ENCODE results near the gene SPATA20.

DNA sequence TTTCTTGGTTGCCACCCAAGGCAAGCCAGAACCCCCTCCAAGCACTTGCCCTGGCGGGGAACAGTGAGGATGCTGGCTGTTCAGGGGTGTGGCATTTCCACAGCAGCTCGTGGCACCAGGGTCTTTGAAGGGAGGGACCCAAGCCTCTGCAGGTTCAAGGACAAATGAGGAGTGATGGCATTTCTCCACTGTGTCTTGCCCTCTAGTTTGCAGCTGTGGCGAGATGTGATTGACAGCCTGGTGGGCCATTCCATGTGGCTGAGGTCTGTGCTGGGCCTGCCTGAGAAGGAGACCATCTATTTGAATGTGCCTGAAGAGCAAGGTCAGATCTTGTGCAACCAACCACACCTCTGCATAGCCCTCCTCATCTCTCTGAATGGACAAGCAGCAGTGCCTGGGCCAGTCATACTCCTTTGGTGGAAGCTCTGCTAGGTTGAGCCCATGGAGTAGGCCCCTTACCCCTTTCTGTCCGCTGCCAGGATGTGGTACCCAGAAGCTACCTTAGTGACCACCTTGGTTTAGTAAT is 19.0 kb upstream of the SPATA20 start:
- TF ChIP-seq GABPA (IDR thresholded peaks at IDR 0.05; ENCODE audit: borderline replicate concordance, insufficient read depth, low read length) (no peak), SIN3A (conservative IDR thresholded peaks at IDR 0.05 in 1 of 2, IDR thresholded peaks at IDR 0.05 in 1 of 2; ENCODE audit: low read depth in 1 of 2, low read length in 2 of 2) (no peak), POLR2A (IDR thresholded peaks at IDR 0.05; ENCODE audit: control extremely low read depth in 1 of 2, low read depth in 2 of 2, low read length in 2 of 2) (no peak), RFX5 (IDR thresholded peaks at IDR 0.05; ENCODE audit: borderline replicate concordance, low read depth, low read length) (no peak), RAD21 (IDR thresholded peaks at IDR 0.05 in 1 of 2, conservative IDR thresholded peaks at IDR 0.05 in 1 of 2; ENCODE audit: low read depth in 2 of 2, low read length in 2 of 2) (no peak), CREB1 (IDR thresholded peaks at IDR 0.05) (no peak)
- TF ChIP-seq, protein P1, sequence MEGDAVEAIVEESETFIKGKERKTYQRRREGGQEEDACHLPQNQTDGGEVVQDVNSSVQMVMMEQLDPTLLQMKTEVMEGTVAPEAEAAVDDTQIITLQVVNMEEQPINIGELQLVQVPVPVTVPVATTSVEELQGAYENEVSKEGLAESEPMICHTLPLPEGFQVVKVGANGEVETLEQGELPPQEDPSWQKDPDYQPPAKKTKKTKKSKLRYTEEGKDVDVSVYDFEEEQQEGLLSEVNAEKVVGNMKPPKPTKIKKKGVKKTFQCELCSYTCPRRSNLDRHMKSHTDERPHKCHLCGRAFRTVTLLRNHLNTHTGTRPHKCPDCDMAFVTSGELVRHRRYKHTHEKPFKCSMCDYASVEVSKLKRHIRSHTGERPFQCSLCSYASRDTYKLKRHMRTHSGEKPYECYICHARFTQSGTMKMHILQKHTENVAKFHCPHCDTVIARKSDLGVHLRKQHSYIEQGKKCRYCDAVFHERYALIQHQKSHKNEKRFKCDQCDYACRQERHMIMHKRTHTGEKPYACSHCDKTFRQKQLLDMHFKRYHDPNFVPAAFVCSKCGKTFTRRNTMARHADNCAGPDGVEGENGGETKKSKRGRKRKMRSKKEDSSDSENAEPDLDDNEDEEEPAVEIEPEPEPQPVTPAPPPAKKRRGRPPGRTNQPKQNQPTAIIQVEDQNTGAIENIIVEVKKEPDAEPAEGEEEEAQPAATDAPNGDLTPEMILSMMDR (IDR thresholded peaks at IDR 0.05; ENCODE audit: control extremely low read depth in 1 of 3, insufficient read depth in 1 of 3, low read depth in 1 of 3, low read length in 3 of 3): no peak
- TF ChIP-seq, protein P2, sequence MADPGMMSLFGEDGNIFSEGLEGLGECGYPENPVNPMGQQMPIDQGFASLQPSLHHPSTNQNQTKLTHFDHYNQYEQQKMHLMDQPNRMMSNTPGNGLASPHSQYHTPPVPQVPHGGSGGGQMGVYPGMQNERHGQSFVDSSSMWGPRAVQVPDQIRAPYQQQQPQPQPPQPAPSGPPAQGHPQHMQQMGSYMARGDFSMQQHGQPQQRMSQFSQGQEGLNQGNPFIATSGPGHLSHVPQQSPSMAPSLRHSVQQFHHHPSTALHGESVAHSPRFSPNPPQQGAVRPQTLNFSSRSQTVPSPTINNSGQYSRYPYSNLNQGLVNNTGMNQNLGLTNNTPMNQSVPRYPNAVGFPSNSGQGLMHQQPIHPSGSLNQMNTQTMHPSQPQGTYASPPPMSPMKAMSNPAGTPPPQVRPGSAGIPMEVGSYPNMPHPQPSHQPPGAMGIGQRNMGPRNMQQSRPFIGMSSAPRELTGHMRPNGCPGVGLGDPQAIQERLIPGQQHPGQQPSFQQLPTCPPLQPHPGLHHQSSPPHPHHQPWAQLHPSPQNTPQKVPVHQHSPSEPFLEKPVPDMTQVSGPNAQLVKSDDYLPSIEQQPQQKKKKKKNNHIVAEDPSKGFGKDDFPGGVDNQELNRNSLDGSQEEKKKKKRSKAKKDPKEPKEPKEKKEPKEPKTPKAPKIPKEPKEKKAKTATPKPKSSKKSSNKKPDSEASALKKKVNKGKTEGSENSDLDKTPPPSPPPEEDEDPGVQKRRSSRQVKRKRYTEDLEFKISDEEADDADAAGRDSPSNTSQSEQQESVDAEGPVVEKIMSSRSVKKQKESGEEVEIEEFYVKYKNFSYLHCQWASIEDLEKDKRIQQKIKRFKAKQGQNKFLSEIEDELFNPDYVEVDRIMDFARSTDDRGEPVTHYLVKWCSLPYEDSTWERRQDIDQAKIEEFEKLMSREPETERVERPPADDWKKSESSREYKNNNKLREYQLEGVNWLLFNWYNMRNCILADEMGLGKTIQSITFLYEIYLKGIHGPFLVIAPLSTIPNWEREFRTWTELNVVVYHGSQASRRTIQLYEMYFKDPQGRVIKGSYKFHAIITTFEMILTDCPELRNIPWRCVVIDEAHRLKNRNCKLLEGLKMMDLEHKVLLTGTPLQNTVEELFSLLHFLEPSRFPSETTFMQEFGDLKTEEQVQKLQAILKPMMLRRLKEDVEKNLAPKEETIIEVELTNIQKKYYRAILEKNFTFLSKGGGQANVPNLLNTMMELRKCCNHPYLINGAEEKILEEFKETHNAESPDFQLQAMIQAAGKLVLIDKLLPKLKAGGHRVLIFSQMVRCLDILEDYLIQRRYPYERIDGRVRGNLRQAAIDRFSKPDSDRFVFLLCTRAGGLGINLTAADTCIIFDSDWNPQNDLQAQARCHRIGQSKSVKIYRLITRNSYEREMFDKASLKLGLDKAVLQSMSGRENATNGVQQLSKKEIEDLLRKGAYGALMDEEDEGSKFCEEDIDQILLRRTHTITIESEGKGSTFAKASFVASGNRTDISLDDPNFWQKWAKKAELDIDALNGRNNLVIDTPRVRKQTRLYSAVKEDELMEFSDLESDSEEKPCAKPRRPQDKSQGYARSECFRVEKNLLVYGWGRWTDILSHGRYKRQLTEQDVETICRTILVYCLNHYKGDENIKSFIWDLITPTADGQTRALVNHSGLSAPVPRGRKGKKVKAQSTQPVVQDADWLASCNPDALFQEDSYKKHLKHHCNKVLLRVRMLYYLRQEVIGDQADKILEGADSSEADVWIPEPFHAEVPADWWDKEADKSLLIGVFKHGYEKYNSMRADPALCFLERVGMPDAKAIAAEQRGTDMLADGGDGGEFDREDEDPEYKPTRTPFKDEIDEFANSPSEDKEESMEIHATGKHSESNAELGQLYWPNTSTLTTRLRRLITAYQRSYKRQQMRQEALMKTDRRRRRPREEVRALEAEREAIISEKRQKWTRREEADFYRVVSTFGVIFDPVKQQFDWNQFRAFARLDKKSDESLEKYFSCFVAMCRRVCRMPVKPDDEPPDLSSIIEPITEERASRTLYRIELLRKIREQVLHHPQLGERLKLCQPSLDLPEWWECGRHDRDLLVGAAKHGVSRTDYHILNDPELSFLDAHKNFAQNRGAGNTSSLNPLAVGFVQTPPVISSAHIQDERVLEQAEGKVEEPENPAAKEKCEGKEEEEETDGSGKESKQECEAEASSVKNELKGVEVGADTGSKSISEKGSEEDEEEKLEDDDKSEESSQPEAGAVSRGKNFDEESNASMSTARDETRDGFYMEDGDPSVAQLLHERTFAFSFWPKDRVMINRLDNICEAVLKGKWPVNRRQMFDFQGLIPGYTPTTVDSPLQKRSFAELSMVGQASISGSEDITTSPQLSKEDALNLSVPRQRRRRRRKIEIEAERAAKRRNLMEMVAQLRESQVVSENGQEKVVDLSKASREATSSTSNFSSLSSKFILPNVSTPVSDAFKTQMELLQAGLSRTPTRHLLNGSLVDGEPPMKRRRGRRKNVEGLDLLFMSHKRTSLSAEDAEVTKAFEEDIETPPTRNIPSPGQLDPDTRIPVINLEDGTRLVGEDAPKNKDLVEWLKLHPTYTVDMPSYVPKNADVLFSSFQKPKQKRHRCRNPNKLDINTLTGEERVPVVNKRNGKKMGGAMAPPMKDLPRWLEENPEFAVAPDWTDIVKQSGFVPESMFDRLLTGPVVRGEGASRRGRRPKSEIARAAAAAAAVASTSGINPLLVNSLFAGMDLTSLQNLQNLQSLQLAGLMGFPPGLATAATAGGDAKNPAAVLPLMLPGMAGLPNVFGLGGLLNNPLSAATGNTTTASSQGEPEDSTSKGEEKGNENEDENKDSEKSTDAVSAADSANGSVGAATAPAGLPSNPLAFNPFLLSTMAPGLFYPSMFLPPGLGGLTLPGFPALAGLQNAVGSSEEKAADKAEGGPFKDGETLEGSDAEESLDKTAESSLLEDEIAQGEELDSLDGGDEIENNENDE (IDR thresholded peaks at IDR 0.05; ENCODE audit: insufficient replicate concordance, low read length): no peak
- TF ChIP-seq, protein P3, sequence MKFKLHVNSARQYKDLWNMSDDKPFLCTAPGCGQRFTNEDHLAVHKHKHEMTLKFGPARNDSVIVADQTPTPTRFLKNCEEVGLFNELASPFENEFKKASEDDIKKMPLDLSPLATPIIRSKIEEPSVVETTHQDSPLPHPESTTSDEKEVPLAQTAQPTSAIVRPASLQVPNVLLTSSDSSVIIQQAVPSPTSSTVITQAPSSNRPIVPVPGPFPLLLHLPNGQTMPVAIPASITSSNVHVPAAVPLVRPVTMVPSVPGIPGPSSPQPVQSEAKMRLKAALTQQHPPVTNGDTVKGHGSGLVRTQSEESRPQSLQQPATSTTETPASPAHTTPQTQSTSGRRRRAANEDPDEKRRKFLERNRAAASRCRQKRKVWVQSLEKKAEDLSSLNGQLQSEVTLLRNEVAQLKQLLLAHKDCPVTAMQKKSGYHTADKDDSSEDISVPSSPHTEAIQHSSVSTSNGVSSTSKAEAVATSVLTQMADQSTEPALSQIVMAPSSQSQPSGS (IDR thresholded peaks at IDR 0.05; ENCODE audit: low read length): no peak
